GM19463 (cell line): ENCODE measurements around the gene KLRF1.

Source experiments
- ATAC-seq: cut with Tn5 transposase; IDR thresholded peaks from one replicate; pipeline ENCODE4 v1.9.1; 2021; ENCODE audit warnings: mild to moderate bottlenecking, moderate library complexity; ENCODE audit not compliant: unreplicated experiment

KLRF1 gene, protein sequence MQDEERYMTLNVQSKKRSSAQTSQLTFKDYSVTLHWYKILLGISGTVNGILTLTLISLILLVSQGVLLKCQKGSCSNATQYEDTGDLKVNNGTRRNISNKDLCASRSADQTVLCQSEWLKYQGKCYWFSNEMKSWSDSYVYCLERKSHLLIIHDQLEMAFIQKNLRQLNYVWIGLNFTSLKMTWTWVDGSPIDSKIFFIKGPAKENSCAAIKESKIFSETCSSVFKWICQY

DNA sequence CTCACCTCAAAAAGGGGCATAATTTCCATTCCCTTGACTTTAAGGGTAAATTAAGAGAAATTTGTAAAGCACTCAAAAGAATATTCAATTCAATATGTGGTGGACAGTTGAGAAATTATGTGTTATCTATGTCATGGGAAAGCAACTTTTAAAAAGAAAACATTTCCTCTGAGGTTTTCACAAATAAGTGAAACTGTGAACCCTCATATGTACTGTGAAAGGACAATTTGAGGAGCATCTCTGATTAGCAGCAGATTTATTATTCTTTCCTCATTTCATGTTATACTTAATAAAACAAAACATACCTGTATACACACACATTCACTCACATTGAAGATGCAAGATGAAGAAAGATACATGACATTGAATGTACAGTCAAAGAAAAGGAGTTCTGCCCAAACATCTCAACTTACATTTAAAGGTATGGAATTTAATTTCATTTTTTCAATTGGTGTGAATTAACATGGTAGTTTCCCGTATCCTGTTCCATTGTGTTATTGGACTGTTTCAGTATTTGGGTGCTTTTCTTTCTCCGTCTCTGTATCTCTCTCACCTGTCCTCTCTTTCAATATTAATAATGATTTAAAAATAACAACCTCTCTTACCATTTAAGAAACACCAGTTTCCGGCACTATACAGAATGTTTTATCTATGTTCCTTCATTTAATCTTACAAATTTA lies at the start of gene KLRF1:
Gene KLRF1 (plus strand): TSS at position 273 of the 680 bp plus-strand sequence. CDS start 64 bp downstream, at position 337.
- no peak for ATAC-seq

DNA sequence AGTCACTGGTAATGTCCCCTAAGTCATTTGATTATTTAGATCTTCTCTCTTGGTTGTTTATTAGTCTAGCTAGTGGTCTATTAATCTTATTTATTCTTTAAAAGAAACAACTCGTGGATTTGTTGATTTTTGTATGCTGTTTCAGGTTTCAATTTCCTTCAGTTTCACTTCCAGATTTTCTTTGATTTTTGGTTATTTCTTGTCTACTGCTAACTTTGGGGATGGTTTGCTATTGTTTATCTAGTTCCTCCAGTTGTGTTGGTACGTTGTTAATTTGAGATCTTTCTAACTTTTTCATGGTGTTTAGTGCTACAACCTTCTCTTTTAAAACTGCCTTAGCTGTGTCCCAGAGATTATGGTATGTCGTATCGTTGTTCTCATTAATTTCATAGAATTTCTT lies 48.1 kb upstream of the KLRF1 start:
- no peak for ATAC-seq

DNA sequence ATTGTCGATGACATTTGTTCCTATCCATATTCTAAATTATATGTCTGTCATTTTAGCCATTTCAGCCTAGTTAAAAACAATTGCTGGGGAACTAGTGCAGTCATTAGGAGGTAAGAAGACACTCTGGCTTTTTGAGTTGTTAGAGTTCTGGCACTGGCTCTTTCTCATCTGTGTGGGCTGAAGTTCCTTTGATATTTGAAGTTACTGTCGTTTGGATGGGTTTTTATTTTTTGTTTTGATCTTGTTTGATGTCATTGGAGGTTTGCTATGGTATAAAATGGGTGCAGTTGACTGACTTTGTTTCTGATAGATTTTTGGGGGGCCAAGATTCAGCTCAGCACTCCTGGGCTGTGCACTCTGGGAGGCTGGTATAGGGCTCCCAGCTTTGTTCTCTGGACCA lies 45.9 kb upstream of the KLRF1 start:
- no peak for ATAC-seq

GRCh38 chr12:9782547-9783382 lies 44.5 kb upstream of the KLRF1 start:
- ATAC-seq = no peak

DNA sequence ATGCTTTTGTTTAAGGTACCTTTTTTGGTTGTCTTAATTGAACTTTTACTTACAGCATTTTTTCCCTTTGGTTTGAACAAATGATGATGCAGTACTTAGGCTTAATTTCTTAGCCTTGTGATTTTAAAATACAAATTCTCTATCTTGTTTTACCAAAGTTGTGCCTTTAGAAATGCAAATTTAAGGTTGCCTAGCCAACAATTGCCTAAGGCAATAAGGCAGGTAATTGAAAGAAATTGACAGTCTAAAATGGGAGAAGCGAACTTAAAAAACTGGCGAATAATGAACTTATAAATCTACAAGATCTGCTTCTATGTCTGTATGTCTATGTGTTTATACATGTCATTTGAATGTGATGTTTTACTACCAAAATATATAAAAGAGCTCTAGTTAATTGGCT lies 43.0 kb upstream of the KLRF1 start:
- ATAC-seq = no peak

GRCh38 chr12:9784816-9785215 lies 42.5 kb upstream of the KLRF1 start:
- ATAC-seq = no peak

DNA sequence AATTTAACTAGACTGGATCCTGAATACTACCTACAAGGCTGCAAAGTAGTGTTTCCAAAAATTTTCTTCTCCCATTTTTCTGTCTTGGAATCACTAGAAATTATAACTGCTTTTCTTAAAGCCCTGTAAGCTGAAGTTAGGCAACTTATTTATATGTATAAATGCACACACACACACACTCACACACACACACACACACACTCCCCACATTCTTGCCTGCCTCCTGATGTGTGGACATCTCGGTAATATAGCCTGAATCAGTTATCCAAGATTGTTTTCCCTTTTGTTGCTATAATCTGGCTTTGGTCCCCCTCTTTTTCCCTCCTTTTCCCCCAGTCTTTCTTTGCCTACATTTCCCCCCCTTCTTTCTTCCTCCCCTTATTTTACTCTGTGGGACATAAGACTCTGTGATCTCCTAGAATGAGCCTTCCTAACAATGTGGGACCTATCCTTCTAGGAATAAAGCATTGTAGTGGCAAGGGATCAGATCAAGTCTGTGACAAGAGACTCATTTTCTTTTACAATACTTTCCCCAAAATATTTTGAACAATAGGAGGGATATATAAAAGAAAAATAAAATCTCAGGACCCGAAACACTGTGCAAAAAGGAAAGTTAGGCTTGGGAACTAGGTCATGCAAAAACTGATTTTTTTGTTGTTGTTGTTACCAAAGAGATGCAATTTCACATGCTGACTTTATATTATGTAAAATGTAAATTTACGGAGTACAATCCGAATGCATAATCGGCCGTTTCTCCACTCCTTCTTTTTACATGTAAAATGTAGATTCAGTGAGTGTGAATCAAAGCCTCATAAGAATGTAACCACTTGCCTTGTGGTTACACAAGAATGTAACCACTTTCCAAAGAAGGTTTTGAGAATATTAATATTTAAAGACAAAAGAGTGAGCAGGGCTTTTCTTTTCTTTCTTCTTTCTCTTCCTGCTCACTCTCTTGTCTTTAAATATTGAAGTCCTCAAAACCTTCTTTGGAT lies 40.3 kb upstream of the KLRF1 start:
- ATAC-seq = no peak

DNA sequence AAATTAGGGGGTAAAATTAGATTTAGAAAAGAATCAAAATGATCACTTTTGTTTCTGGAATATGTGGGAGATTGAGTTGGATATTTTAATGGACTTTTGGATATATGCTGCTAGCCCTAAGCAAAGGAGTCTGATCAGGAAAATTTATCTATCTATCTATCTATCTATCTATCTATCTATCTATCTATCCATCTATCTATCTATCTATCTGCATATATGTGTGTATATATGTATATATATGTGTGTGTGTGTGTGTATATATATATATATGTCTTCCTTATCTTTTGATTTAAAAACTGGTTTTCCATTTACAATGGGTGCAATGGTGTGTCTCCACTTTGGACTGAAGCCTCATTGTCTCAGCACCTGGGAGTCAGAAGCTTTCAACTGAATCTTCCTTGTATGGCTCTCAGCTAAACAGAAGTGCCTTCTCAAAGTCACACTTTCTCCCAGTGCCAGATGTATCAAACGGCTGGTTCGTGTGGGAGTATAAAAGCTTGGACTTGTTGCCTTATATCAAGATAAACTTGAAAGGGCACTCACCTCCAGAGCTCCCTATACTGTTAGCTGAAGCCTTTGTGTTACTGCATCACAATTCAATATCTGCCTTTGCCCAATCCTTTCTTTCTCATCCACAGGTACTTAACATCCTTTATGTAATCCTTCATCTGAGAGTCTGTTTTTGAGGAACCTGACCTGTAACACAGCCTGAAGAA lies 34.9 kb upstream of the KLRF1 start:
- ATAC-seq = no peak

- no peak for ATAC-seq
Measured at GRCh38 chr12:9792961-9793617, 34.2 kb upstream of the KLRF1 start.

GRCh38 chr12:9793779-9794395 lies 33.4 kb upstream of the KLRF1 start:
- ATAC-seq = no peak

DNA sequence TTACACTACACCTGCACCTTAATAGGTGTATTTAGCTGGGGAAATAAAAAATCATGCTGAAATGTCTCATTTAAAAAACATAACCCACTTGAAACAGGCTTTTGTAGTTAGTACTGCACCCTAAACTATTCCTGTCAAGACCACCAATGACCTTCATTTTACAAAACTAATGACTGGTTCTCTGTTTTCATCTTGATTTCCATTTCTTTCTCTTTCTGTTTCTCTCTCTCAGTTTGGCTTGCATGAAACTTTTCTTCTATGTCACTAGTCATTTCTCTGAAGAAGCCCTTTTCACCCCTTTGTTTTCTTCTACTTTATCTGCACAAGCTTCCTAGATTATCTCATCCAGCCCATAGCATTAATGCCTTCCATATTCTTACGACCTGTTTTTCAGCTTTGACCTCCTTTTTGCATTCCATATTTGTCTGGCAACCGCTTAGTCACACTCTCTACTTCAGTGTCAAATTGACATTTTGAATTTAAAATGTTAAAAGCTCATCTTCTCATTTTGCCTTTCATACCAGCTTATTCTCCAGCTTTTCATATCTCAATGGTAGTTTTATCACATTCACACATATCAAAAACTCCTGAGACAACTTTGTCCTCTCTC lies 32.7 kb upstream of the KLRF1 start:
- peak; percentile 37 for ATAC-seq

DNA sequence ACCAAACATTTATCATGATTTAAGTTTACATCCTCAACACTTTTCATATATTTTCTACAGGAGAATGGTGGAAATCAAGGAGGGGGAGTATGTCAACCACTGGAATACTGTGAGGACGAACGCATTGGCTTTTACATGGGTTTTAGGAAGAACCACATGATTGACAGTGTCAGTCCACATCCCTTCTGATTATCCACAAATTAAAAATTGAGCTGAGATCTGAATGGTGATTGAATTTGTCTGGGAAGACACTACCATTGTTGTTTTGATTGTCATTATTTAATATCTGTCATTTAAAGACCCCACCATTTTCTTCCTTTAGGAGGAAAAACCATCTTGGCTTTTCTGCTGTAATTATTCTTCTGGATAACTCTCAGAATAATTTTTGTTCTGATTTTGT lies 31.3 kb upstream of the KLRF1 start:
- no peak for ATAC-seq

GRCh38 chr12:9796346-9796745 lies 30.9 kb upstream of the KLRF1 start:
- ATAC-seq = no peak

DNA sequence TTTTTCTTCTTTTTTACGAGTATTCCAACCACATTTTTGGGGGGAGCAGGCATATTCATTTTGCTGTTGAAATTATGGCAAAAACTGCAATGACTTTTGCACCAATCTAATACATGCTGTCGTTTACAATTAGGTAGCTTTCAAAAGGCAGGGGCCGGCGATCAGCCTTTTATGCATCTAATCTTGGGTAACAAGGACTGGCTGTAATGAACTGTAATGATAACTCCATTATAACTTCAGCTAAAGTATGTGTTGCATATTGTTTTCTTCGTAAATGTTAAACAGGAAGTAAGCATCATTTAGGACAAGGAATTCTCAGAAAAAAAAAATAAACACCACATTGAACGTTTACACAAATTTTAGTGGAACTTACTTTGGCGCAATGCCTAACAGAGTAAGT lies 30.3 kb upstream of the KLRF1 start:
- ATAC-seq = no peak

DNA sequence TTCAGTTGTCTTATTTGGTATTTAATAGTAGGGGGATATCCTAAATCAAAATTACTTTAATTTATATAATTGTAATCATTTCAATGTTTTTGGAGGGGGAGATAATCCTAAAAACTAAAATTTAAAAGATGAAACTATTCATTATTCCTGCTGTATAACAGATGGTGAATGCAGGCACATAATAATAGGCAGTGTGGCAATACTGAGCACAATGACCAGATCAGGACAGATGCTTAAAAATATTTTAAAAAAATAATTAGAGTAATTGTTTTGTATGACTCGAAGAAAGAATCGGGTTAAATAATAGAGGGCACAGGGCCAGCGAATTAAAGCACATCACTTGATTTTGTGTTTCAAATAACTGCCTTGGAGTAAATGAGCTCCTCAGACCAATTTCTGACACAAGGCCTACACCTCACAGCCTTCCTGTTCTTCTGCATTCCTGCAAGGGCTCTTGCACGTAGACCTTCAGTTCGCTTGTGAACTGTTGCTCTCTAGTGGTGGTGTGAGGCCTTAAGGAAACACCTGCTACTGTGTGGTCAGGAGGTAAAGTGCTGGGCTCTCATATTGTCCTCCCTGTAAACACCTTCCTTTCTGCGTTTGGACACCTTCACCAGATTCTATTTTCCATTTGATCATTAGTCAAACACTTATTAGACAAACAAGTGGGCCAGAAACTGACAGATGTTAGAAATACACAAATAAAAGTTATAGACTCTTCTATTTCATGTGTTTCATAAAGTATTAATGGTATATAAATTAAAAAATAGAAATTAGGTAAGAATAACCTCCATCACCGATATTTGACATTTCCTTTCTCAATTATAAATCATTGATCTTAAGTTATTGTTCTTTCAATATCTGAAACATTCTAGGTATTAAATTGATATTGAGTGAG lies 29.3 kb upstream of the KLRF1 start:
- ATAC-seq = peak; percentile 98

GRCh38 chr12:9799961-9800360 lies 27.3 kb upstream of the KLRF1 start:
- ATAC-seq = no peak

- no peak for ATAC-seq
Measured at GRCh38 chr12:9805883-9806282, 21.4 kb upstream of the KLRF1 start.

DNA sequence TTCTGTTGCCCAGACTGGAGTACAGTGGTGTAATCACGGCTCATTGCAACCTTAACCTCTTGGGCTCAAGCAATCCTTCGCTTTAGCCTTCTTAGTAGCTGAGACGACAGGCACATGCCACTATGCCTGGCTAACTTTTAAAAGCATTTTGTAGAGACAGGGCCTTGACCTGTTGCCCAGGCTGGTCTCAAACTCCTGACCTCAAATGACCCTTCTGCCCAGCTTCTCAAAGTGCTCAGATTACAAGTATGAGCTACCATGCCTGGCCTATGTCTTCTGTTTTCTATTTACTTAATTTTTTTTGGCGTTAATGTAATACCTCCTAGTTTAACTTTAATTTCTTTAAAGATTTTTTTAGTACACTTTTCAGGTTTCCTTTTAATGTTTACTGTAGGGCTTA lies 20.6 kb upstream of the KLRF1 start:
- ATAC-seq = no peak
